Articular chondrocyte of knee joint (primary cell): ENCODE measurements around the gene THAP9. TPM values are rescaled to one million over a fixed set of nuclear protein-coding genes. Genes with fewer than 3 reads are reported as not detected.

Experiments used
- small RNA-seq: library from RNA; depleted of rRNA; stranded (forward); fragments of <200 nt; gene quantifications from one replicate; pipeline ENCODE3, GENCODE V24; 2012
- total RNA-seq: library from RNA; depleted of rRNA; stranded (reverse); fragments of >200 nt; gene quantifications from 2 replicates; pipeline ENCODE4 v1.2.3, GENCODE V29; 2012

Gene THAP9
- 6.3 and 7.4 TPM in 2 replicates for total RNA-seq

GRCh38 chr4:82900411-82901182 lies at the start of gene THAP9:
TSS of gene THAP9 (plus strand) at chr4:82900735. CDS start at chr4:82900803, 68 bp downstream.

GRCh38 chr4:82890901-82891706 lies 9.4 kb upstream of the THAP9 start, which contains the start of gene SEC31A:
TSS of gene SEC31A (minus strand) at chr4:82891153. CDS start at chr4:82881936, 9,217 bp downstream.

Small RNAs within 50 kb of the gene (small RNA-seq; reads per million reads assigned to genes)
- not detected for gene RF00019

Other genes starting within 250 kb of the THAP9 start
- 5.1 and 12.4 TPM in 2 replicates for gene SCD5, start 101.9 kb upstream of the THAP9 start, total RNA-seq
- 492 and 506 TPM in 2 replicates for gene SEC31A, start 9.6 kb upstream of the THAP9 start, total RNA-seq
- gene LIN54, start 110.1 kb downstream of the THAP9 start, total RNA-seq, result 23.9 and 27.3 TPM in 2 replicates
- 91.3 and 122 TPM in 2 replicates for gene COPS4, start 134.4 kb downstream of the THAP9 start, total RNA-seq
- 0.76 and 1.7 TPM in 2 replicates for gene PLAC8, start 214.0 kb downstream of the THAP9 start, total RNA-seq